ENCODE measurements around the gene CNTN5. TPM values are rescaled to one million over a fixed set of nuclear protein-coding genes. Genes with fewer than 3 reads are reported as not detected.

Gene CNTN5
- polyA plus RNA-seq, 1 donor (not counting 4 experiments of a cell fraction or from before 2014, with no cell fraction given), result not detected

GRCh38 chr11:99162819-99163218 is 142.1 kb downstream of the CNTN5 start:
- FAIRE-seq (no peak), DNase-seq (ENCODE audit: low read depth, low spot score) (no peak)
- H3K9ac ChIP-seq (ENCODE audit: control insufficient read depth, extremely low read depth, insufficient read depth, low read length), result no peak overlapping the region
- H3K4me2 ChIP-seq (ENCODE audit: control insufficient read depth, extremely low read depth, insufficient read depth, low read depth, low read length), result no peak overlapping the region
- H3K4me3 ChIP-seq (ENCODE audit: control insufficient read depth in 2 of 3, extremely low read depth in 1 of 3, insufficient read depth in 2 of 3, low read depth in 1 of 3, low read length in 3 of 3), result no peak overlapping the region
- H2AFZ ChIP-seq (ENCODE audit: control insufficient read depth, low read length), result no peak overlapping the region
- no peaks in the 10 kb centered on the region for H3K9me1 ChIP-seq (ENCODE audit: control insufficient read depth, extremely low read depth, insufficient read depth, low read length)
- H3K27me3 ChIP-seq (ENCODE audit: control insufficient read depth, extremely low read depth, insufficient read depth, low read length), result no peaks in the 10 kb centered on the region
- no peaks in the 10 kb centered on the region for H3K36me3 ChIP-seq (ENCODE audit: control insufficient read depth in 2 of 2, extremely low read depth in 1 of 2, insufficient read depth in 2 of 2, low read length in 2 of 2)
- TF ChIP-seq CTCF (optimal IDR thresholded peaks at IDR 0.05 in 1 of 3, IDR thresholded peaks at IDR 0.05 in 1 of 3, conservative IDR thresholded peaks at IDR 0.05 in 1 of 3; ENCODE audit: extremely low read depth in 1 of 3, insufficient read depth in 2 of 3, low read length in 3 of 3) (no peak), EZH2 (IDR thresholded peaks at IDR 0.05; ENCODE audit: low read length) (no peak)
- H3K9me3 ChIP-seq (ENCODE audit: control insufficient read depth, low read depth, low read length), result no peaks in the 10 kb centered on the region
- no peaks in the 10 kb centered on the region for H4K20me1 ChIP-seq (ENCODE audit: control insufficient read depth, extremely low read depth, insufficient read depth, low read length)
- no peak overlapping the region for H3K27ac ChIP-seq (ENCODE audit: control insufficient read depth, insufficient read depth, low read length)
- no peaks in the 10 kb centered on the region for H3K79me2 ChIP-seq (ENCODE audit: control insufficient read depth, insufficient read depth, low read length)
- dilution Hi-C loops (cut with MboI; ENCODE audit: extremely low pct_ligation_motif_present, low sequenced_read_pairs), result no loop called here
- no peaks in the 10 kb centered on the region for H3K4me1 ChIP-seq (ENCODE audit: control insufficient read depth, extremely low read depth, insufficient read depth, low read length)

GRCh38 chr11:99170591-99170990 is 149.8 kb downstream of the CNTN5 start:
- Histone ChIP-seq H3K4me2 (ENCODE audit: control insufficient read depth, extremely low read depth, insufficient read depth, low read depth, low read length) (no peak overlapping the region), H3K36me3 (ENCODE audit: control insufficient read depth in 2 of 2, extremely low read depth in 1 of 2, insufficient read depth in 2 of 2, low read length in 2 of 2) (no peaks in the 10 kb centered on the region), H3K9me1 (ENCODE audit: control insufficient read depth, extremely low read depth, insufficient read depth, low read length) (no peaks in the 10 kb centered on the region), H3K9me3 (ENCODE audit: control insufficient read depth, low read depth, low read length) (no peaks in the 10 kb centered on the region), H3K4me3 (ENCODE audit: control insufficient read depth in 2 of 3, extremely low read depth in 1 of 3, insufficient read depth in 2 of 3, low read depth in 1 of 3, low read length in 3 of 3) (no peak overlapping the region), H3K79me2 (ENCODE audit: control insufficient read depth, insufficient read depth, low read length) (no peaks in the 10 kb centered on the region), H3K9ac (ENCODE audit: control insufficient read depth, extremely low read depth, insufficient read depth, low read length) (no peak overlapping the region), H2AFZ (ENCODE audit: control insufficient read depth, low read length) (no peak overlapping the region), H4K20me1 (ENCODE audit: control insufficient read depth, extremely low read depth, insufficient read depth, low read length) (no peaks in the 10 kb centered on the region), H3K4me1 (ENCODE audit: control insufficient read depth, extremely low read depth, insufficient read depth, low read length) (no peaks in the 10 kb centered on the region), H3K27me3 (ENCODE audit: control insufficient read depth, extremely low read depth, insufficient read depth, low read length) (no peaks in the 10 kb centered on the region), H3K27ac (ENCODE audit: control insufficient read depth, insufficient read depth, low read length) (no peak overlapping the region)
- DNase-seq (ENCODE audit: low read depth, low spot score), result no peak
- dilution Hi-C loops (cut with MboI; ENCODE audit: extremely low pct_ligation_motif_present, low sequenced_read_pairs), result no loop called here
- TF ChIP-seq EZH2 (IDR thresholded peaks at IDR 0.05; ENCODE audit: low read length), result no peak
- TF ChIP-seq CTCF (optimal IDR thresholded peaks at IDR 0.05 in 1 of 3, IDR thresholded peaks at IDR 0.05 in 1 of 3, conservative IDR thresholded peaks at IDR 0.05 in 1 of 3; ENCODE audit: extremely low read depth in 1 of 3, insufficient read depth in 2 of 3, low read length in 3 of 3), result no peak
- FAIRE-seq, result no peak
